ENCODE results near the gene RPL28.

- no peak for TF ChIP-seq CTCF (IDR thresholded peaks at IDR 0.05)
- TF ChIP-seq POLR2A (IDR thresholded peaks at IDR 0.05), result no peak
- no peak for TF ChIP-seq EP300 (IDR thresholded peaks at IDR 0.05)
Measured at GRCh38 chr19:55441692-55442321, 56.1 kb downstream of the RPL28 start.

All from ovary (tissue), 3 donors.